ENCODE data around the gene SEMA3A.
"Not testable (repeated sequence)": the region's sequence is repeated elsewhere in the genome, so short reads cannot be mapped to it uniquely, and the experiment has no call there.

SEMA3A gene

GRCh38 chr7:84194484-84195271, at the start of gene SEMA3A:
Gene SEMA3A, minus strand, starts transcription at chr7:84194789. Its CDS starts 203 bp downstream, at chr7:84194586.
- DNase-seq, result no peak

GRCh38 chr7:84243037-84243436, 48.4 kb upstream of the SEMA3A start:
- not testable (repeated sequence) for DNase-seq

- no peak for DNase-seq
These were observed 44.0 kb upstream of the SEMA3A start for GRCh38 chr7:84238596-84238995.

GRCh38 chr7:84237533-84238173, 43.1 kb upstream of the SEMA3A start:
- DNase-seq, result no peak

GRCh38 chr7:84236398-84236797, 41.8 kb upstream of the SEMA3A start:
- DNase-seq, result no peak

GRCh38 chr7:84232646-84233045, 38.1 kb upstream of the SEMA3A start:
- no peak for DNase-seq

GRCh38 chr7:84231157-84231556, 36.6 kb upstream of the SEMA3A start:
- no peak for DNase-seq

- DNase-seq, result no peak
These were observed 35.9 kb upstream of the SEMA3A start for GRCh38 chr7:84230491-84230890.

GRCh38 chr7:84228526-84228925, 33.9 kb upstream of the SEMA3A start:
- DNase-seq, result no peak

GRCh38 chr7:84226759-84227158, 32.2 kb upstream of the SEMA3A start:
- no peak for DNase-seq

- no peak for DNase-seq
These were observed 29.9 kb upstream of the SEMA3A start for GRCh38 chr7:84224505-84224904.

GRCh38 chr7:84219310-84219709, 24.7 kb upstream of the SEMA3A start:
- no peak for DNase-seq

GRCh38 chr7:84218681-84219080, 24.1 kb upstream of the SEMA3A start:
- DNase-seq, result no peak

- no peak for DNase-seq
These were observed 21.9 kb upstream of the SEMA3A start for GRCh38 chr7:84216472-84216871.

GRCh38 chr7:84214757-84215156, 20.2 kb upstream of the SEMA3A start:
- DNase-seq, result not testable (repeated sequence)

GRCh38 chr7:84210301-84210700, 15.7 kb upstream of the SEMA3A start:
- no peak for DNase-seq

GRCh38 chr7:84209006-84209405, 14.4 kb upstream of the SEMA3A start:
- DNase-seq, result no peak

- DNase-seq, result no peak
These were observed 13.0 kb upstream of the SEMA3A start for GRCh38 chr7:84207615-84208014.

- DNase-seq, result no peak
These were observed 12.4 kb upstream of the SEMA3A start for GRCh38 chr7:84207025-84207424.

GRCh38 chr7:84204655-84205054, 10.1 kb upstream of the SEMA3A start:
- no peak for DNase-seq

GRCh38 chr7:84202855-84203254, 8.3 kb upstream of the SEMA3A start:
- no peak for DNase-seq

- no peak for DNase-seq
These were observed 6.3 kb upstream of the SEMA3A start for GRCh38 chr7:84200859-84201258.

GRCh38 chr7:84199216-84199615, 4.6 kb upstream of the SEMA3A start:
- DNase-seq, result no peak

GRCh38 chr7:84196084-84196503, 1.5 kb upstream of the SEMA3A start:
- no peak for DNase-seq

All from cortex of kidney (tissue), 1 donor.